ENCODE results near the gene COMMD8. TPM values are rescaled to one million over a fixed set of nuclear protein-coding genes. Genes with fewer than 3 reads are reported as not detected.

Gene COMMD8
- total RNA-seq, 1 donor from 2014 or later: 20.8 TPM

DNA sequence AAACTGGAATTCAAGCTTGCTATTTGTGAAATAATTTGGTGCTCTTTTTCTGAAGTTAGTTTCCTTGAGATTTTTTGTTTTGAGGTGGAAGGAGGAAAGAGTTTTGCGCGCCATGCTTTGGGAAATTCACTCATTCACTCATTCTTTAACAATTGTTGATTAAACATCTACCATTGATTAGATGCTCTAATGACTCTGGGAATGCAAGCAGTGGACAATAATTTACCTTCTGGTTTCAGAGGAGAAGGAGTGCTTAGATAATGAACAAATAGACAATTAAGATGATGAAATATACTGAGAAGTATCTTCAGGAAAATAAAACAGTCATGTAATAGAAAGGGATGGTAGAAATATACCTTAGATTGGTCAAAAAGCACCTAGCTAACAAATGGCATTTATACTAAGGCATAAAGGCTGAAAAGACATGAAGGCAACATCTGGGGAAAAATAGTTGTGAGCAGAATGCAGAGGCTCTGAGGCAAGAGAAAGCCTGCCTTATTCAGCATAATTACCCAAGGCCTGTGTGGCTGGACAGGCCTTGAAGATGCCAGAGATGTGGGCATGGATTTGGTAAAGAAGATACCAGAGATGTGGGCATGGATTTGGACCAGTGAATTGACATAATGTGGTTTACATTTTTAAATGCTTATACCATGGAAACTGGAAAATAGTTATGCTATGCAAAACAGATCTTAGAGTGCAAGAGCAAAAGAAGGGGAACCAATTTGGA lies 2.7 kb upstream of the COMMD8 start:
- Mint-ChIP-seq H3K4me1 (ENCODE audit: low read depth) (peaks cover 46% of the 10 kb centered on the region), H3K4me3 (ENCODE audit: low read depth) (no peak overlapping the region), H3K9me3 (ENCODE audit: low read depth) (no peaks in the 10 kb centered on the region), H3K27ac (peak overlapping the region; percentile 48), H3K27me3 (no peaks in the 10 kb centered on the region), H3K36me3 (ENCODE audit: insufficient read depth) (no peaks in the 10 kb centered on the region)
- TF ChIP-seq, protein P1, sequence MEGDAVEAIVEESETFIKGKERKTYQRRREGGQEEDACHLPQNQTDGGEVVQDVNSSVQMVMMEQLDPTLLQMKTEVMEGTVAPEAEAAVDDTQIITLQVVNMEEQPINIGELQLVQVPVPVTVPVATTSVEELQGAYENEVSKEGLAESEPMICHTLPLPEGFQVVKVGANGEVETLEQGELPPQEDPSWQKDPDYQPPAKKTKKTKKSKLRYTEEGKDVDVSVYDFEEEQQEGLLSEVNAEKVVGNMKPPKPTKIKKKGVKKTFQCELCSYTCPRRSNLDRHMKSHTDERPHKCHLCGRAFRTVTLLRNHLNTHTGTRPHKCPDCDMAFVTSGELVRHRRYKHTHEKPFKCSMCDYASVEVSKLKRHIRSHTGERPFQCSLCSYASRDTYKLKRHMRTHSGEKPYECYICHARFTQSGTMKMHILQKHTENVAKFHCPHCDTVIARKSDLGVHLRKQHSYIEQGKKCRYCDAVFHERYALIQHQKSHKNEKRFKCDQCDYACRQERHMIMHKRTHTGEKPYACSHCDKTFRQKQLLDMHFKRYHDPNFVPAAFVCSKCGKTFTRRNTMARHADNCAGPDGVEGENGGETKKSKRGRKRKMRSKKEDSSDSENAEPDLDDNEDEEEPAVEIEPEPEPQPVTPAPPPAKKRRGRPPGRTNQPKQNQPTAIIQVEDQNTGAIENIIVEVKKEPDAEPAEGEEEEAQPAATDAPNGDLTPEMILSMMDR (IDR thresholded peaks at IDR 0.05; ENCODE audit: unreplicated experiment): no peak
- no peak for DNase-seq (ENCODE audit: low spot score, unreplicated experiment)

DNA sequence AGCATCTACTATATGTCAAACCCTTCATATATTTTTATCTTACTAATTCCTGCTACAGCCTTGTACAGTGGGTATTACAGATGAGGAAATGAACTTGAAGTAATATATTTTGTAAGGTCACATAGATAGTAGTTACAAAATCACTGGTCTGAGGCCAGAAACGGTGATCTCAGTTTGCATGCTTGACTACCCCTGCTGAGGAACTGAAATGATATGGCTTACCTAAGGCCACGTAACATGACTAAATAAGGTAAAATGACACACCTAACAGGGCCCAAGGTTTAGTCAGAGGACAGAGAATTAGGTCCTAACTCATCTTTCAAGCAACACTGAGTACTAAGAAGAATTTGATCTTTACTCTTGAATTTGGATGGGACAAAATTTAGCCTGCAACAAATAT lies 1.5 kb upstream of the COMMD8 start:
- no peaks in the 10 kb centered on the region for H3K9me3 Mint-ChIP-seq (ENCODE audit: low read depth)
- DNase-seq (ENCODE audit: low spot score, unreplicated experiment): no peak
- no peaks in the 10 kb centered on the region for H3K36me3 Mint-ChIP-seq (ENCODE audit: insufficient read depth)
- TF ChIP-seq, protein P1 (IDR thresholded peaks at IDR 0.05; ENCODE audit: unreplicated experiment): no peak
- no peak overlapping the region for H3K27ac Mint-ChIP-seq
- H3K4me1 Mint-ChIP-seq (ENCODE audit: low read depth): peaks cover 43% of the 10 kb centered on the region
- H3K4me3 Mint-ChIP-seq (ENCODE audit: low read depth): no peak overlapping the region
- H3K27me3 Mint-ChIP-seq: no peaks in the 10 kb centered on the region

DNA sequence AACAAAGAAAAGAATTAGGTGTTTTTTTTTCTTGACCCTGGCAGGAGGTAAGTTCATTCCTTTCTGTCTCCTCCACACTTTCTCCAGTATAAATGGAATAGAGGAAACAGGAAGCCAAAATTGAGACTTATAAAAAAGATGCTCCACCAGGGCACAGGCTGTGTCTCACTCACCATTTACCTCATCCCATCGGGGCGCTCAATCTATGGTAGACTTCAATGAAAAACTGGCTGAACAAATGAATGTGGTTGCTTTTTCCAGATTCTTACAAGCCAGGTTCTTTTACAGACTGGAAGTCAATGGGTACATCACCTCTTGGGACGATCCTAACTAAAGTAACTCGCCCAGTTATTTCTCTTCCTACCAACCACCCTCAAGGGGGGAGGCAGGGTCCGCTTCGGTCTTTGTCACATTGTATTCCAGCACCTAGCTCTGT lies 685 bp downstream of the COMMD8 start:
- no peaks in the 10 kb centered on the region for H3K9me3 Mint-ChIP-seq (ENCODE audit: low read depth)
- peak overlapping the region; percentile 88 for H3K4me3 Mint-ChIP-seq (ENCODE audit: low read depth)
- TF ChIP-seq, protein P1 (IDR thresholded peaks at IDR 0.05; ENCODE audit: unreplicated experiment): no peak
- peak overlapping the region; percentile 90 for H3K27ac Mint-ChIP-seq
- H3K4me1 Mint-ChIP-seq (ENCODE audit: low read depth): peaks cover 39% of the 10 kb centered on the region
- H3K36me3 Mint-ChIP-seq (ENCODE audit: insufficient read depth): peaks cover 15% of the 10 kb centered on the region
- DNase-seq (ENCODE audit: low spot score, unreplicated experiment): no peak
- no peaks in the 10 kb centered on the region for H3K27me3 Mint-ChIP-seq

DNA sequence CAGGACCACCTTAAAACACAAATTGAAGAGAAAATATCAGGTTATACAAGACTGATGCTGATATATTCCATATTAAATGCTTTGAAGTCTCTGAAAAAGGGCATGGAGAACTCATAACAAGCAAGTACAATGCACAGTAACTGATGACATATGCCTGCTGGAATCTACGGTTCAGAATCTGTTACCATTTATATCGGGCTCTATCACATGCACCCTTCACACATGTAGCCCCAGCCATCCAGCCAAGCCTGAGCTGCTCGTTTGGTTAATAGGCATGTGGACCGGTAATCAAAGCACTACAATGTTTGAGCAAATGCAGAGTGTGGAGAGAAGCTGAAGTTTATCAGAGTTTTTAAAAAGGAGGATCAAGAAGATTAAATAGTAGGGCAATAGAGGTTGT lies 11.8 kb downstream of the COMMD8 start:
- no peak for DNase-seq (ENCODE audit: low spot score, unreplicated experiment)
- Mint-ChIP-seq H3K9me3 (ENCODE audit: low read depth) (no peaks in the 10 kb centered on the region), H3K4me3 (ENCODE audit: low read depth) (no peak overlapping the region), H3K4me1 (ENCODE audit: low read depth) (peaks cover 2% of the 10 kb centered on the region), H3K27me3 (no peaks in the 10 kb centered on the region), H3K27ac (peak overlapping the region; percentile 12), H3K36me3 (ENCODE audit: insufficient read depth) (peaks cover 25% of the 10 kb centered on the region)
- TF ChIP-seq, protein P1 (IDR thresholded peaks at IDR 0.05; ENCODE audit: unreplicated experiment): no peak

DNA sequence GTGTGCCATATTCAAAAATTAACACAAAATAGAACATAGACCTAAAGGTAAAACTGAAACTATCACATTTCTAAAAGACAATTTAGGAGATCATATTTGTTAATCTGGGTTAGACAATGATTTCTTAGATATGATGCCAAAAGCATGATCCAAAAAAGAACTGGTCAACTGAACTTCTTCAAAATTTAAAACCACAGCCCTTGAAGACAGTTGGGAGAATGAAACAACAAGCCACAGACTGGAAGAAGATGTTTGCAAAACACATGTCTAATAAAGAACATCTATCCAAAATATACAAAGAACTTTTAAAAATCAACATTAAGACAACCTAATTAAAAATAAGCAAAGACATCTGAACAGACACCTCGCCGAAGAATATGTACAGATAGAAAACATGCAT lies 19.5 kb downstream of the COMMD8 start:
- Mint-ChIP-seq H3K4me1 (ENCODE audit: low read depth) (peaks cover 2% of the 10 kb centered on the region), H3K27me3 (no peaks in the 10 kb centered on the region), H3K4me3 (ENCODE audit: low read depth) (no peak overlapping the region), H3K9me3 (ENCODE audit: low read depth) (no peaks in the 10 kb centered on the region), H3K27ac (no peak overlapping the region), H3K36me3 (ENCODE audit: insufficient read depth) (peaks cover 6% of the 10 kb centered on the region)
- no peak for DNase-seq (ENCODE audit: low spot score, unreplicated experiment)
- TF ChIP-seq, protein P1 (IDR thresholded peaks at IDR 0.05; ENCODE audit: unreplicated experiment): no peak
